ENCODE measurements around the gene ALKBH5.

Gene ALKBH5

GRCh38 chr17:18156976-18157280 is 26.7 kb upstream of the ALKBH5 start:
- Histone ChIP-seq H3K36me3 (ENCODE audit: control insufficient read depth, insufficient read depth, low read length) (no peaks in the 10 kb centered on the region), H3K27me3 (ENCODE audit: control insufficient read depth, insufficient read depth, low read length, poor library complexity, severe bottlenecking) (no peaks in the 10 kb centered on the region), H3K27ac (ENCODE audit: insufficient read depth, low read depth, low read length, poor library complexity, severe bottlenecking) (no peak overlapping the region), H3K9me3 (ENCODE audit: control insufficient read depth, low read length) (no peaks in the 10 kb centered on the region), H3K4me1 (ENCODE audit: control insufficient read depth, insufficient read depth, low read length) (peaks cover 19% of the 10 kb centered on the region), H3K4me3 (ENCODE audit: insufficient read depth, low read depth, low read length) (no peak overlapping the region)
- 94 to 95% methylated on average over 10 of the region's 10 CpGs for WGBS, 2 experiments

- no peak overlapping the region for H3K27ac ChIP-seq (ENCODE audit: insufficient read depth, low read depth, low read length, poor library complexity, severe bottlenecking)
- H3K27me3 ChIP-seq (ENCODE audit: control insufficient read depth, insufficient read depth, low read length, poor library complexity, severe bottlenecking), result no peaks in the 10 kb centered on the region
- H3K4me3 ChIP-seq (ENCODE audit: insufficient read depth, low read depth, low read length), result no peak overlapping the region
- no peaks in the 10 kb centered on the region for H3K9me3 ChIP-seq (ENCODE audit: control insufficient read depth, low read length)
- WGBS, 2 experiments, result 90 to 93% methylated on average over 22 of the region's 22 CpGs
- peaks cover 17% of the 10 kb centered on the region for H3K4me1 ChIP-seq (ENCODE audit: control insufficient read depth, insufficient read depth, low read length)
- no peaks in the 10 kb centered on the region for H3K36me3 ChIP-seq (ENCODE audit: control insufficient read depth, insufficient read depth, low read length)
Observed at GRCh38 chr17:18157354-18157985, 26.2 kb upstream of the ALKBH5 start.

- H3K27ac ChIP-seq (ENCODE audit: insufficient read depth, low read depth, low read length, poor library complexity, severe bottlenecking), result no peak overlapping the region
- peaks cover 11% of the 10 kb centered on the region for H3K4me1 ChIP-seq (ENCODE audit: control insufficient read depth, insufficient read depth, low read length)
- H3K27me3 ChIP-seq (ENCODE audit: control insufficient read depth, insufficient read depth, low read length, poor library complexity, severe bottlenecking), result no peaks in the 10 kb centered on the region
- H3K4me3 ChIP-seq (ENCODE audit: insufficient read depth, low read depth, low read length), result peak overlapping the region; percentile 24
- WGBS, 2 experiments, result 47 to 50% methylated on average over 26 of the region's 26 CpGs
- no peaks in the 10 kb centered on the region for H3K36me3 ChIP-seq (ENCODE audit: control insufficient read depth, insufficient read depth, low read length)
- H3K9me3 ChIP-seq (ENCODE audit: control insufficient read depth, low read length), result no peaks in the 10 kb centered on the region
Observed at GRCh38 chr17:18158022-18158600, 25.5 kb upstream of the ALKBH5 start.

GRCh38 chr17:18159551-18160120 is 24.0 kb upstream of the ALKBH5 start:
- Histone ChIP-seq H3K36me3 (ENCODE audit: control insufficient read depth, insufficient read depth, low read length) (no peaks in the 10 kb centered on the region), H3K27me3 (ENCODE audit: control insufficient read depth, insufficient read depth, low read length, poor library complexity, severe bottlenecking) (no peaks in the 10 kb centered on the region), H3K4me3 (ENCODE audit: insufficient read depth, low read depth, low read length) (no peak overlapping the region), H3K27ac (ENCODE audit: insufficient read depth, low read depth, low read length, poor library complexity, severe bottlenecking) (no peak overlapping the region), H3K4me1 (ENCODE audit: control insufficient read depth, insufficient read depth, low read length) (peaks cover 10% of the 10 kb centered on the region), H3K9me3 (ENCODE audit: control insufficient read depth, low read length) (no peaks in the 10 kb centered on the region)
- WGBS, 2 experiments, result 89 to 91% methylated on average over 3 of the region's 3 CpGs

- Histone ChIP-seq H3K27me3 (ENCODE audit: control insufficient read depth, insufficient read depth, low read length, poor library complexity, severe bottlenecking) (no peaks in the 10 kb centered on the region), H3K27ac (ENCODE audit: insufficient read depth, low read depth, low read length, poor library complexity, severe bottlenecking) (no peak overlapping the region), H3K4me3 (ENCODE audit: insufficient read depth, low read depth, low read length) (no peak overlapping the region), H3K9me3 (ENCODE audit: control insufficient read depth, low read length) (no peaks in the 10 kb centered on the region), H3K4me1 (ENCODE audit: control insufficient read depth, insufficient read depth, low read length) (peaks cover 10% of the 10 kb centered on the region), H3K36me3 (ENCODE audit: control insufficient read depth, insufficient read depth, low read length) (no peaks in the 10 kb centered on the region)
- 87 to 91% methylated on average over 5 of the region's 5 CpGs for WGBS, 2 experiments
Observed at GRCh38 chr17:18160128-18160856, 23.3 kb upstream of the ALKBH5 start.

- Histone ChIP-seq H3K4me1 (ENCODE audit: control insufficient read depth, insufficient read depth, low read length) (peaks cover 6% of the 10 kb centered on the region), H3K4me3 (ENCODE audit: insufficient read depth, low read depth, low read length) (no peak overlapping the region), H3K36me3 (ENCODE audit: control insufficient read depth, insufficient read depth, low read length) (no peaks in the 10 kb centered on the region), H3K27ac (ENCODE audit: insufficient read depth, low read depth, low read length, poor library complexity, severe bottlenecking) (no peak overlapping the region), H3K9me3 (ENCODE audit: control insufficient read depth, low read length) (no peaks in the 10 kb centered on the region), H3K27me3 (ENCODE audit: control insufficient read depth, insufficient read depth, low read length, poor library complexity, severe bottlenecking) (no peaks in the 10 kb centered on the region)
- WGBS, 2 experiments, result 77 to 85% methylated on average over 11 to 12 of the region's 12 CpGs
Observed at GRCh38 chr17:18161207-18162145, 22.2 kb upstream of the ALKBH5 start.

GRCh38 chr17:18163547-18163946 is 20.1 kb upstream of the ALKBH5 start:
- 88 to 91% methylated on average over 7 of the region's 7 CpGs for WGBS, 2 experiments
- no peak overlapping the region for H3K27ac ChIP-seq (ENCODE audit: insufficient read depth, low read depth, low read length, poor library complexity, severe bottlenecking)
- no peaks in the 10 kb centered on the region for H3K36me3 ChIP-seq (ENCODE audit: control insufficient read depth, insufficient read depth, low read length)
- no peaks in the 10 kb centered on the region for H3K27me3 ChIP-seq (ENCODE audit: control insufficient read depth, insufficient read depth, low read length, poor library complexity, severe bottlenecking)
- H3K4me3 ChIP-seq (ENCODE audit: insufficient read depth, low read depth, low read length), result no peak overlapping the region
- H3K9me3 ChIP-seq (ENCODE audit: control insufficient read depth, low read length), result no peaks in the 10 kb centered on the region
- peaks cover 6% of the 10 kb centered on the region for H3K4me1 ChIP-seq (ENCODE audit: control insufficient read depth, insufficient read depth, low read length)

GRCh38 chr17:18166894-18167293 is 16.7 kb upstream of the ALKBH5 start:
- Histone ChIP-seq H3K4me1 (ENCODE audit: control insufficient read depth, insufficient read depth, low read length) (no peaks in the 10 kb centered on the region), H3K27ac (ENCODE audit: insufficient read depth, low read depth, low read length, poor library complexity, severe bottlenecking) (no peak overlapping the region), H3K4me3 (ENCODE audit: insufficient read depth, low read depth, low read length) (no peak overlapping the region), H3K9me3 (ENCODE audit: control insufficient read depth, low read length) (no peaks in the 10 kb centered on the region), H3K27me3 (ENCODE audit: control insufficient read depth, insufficient read depth, low read length, poor library complexity, severe bottlenecking) (no peaks in the 10 kb centered on the region), H3K36me3 (ENCODE audit: control insufficient read depth, insufficient read depth, low read length) (no peaks in the 10 kb centered on the region)
- WGBS, 2 experiments, result 76 to 77% methylated on average over 5 of the region's 5 CpGs

- Histone ChIP-seq H3K36me3 (ENCODE audit: control insufficient read depth, insufficient read depth, low read length) (no peaks in the 10 kb centered on the region), H3K4me1 (ENCODE audit: control insufficient read depth, insufficient read depth, low read length) (no peaks in the 10 kb centered on the region), H3K27me3 (ENCODE audit: control insufficient read depth, insufficient read depth, low read length, poor library complexity, severe bottlenecking) (no peaks in the 10 kb centered on the region), H3K4me3 (ENCODE audit: insufficient read depth, low read depth, low read length) (no peak overlapping the region), H3K27ac (ENCODE audit: insufficient read depth, low read depth, low read length, poor library complexity, severe bottlenecking) (no peak overlapping the region), H3K9me3 (ENCODE audit: control insufficient read depth, low read length) (no peaks in the 10 kb centered on the region)
- 83 to 85% methylated on average over 10 of the region's 10 CpGs for WGBS, 2 experiments
Observed at GRCh38 chr17:18167421-18167820, 16.2 kb upstream of the ALKBH5 start.
